ENCODE results near the gene PML.
"Not testable (repeated sequence)": the region's sequence is repeated elsewhere in the genome, so short reads cannot be mapped to it uniquely, and the experiment has no call there.

PML gene

DNA sequence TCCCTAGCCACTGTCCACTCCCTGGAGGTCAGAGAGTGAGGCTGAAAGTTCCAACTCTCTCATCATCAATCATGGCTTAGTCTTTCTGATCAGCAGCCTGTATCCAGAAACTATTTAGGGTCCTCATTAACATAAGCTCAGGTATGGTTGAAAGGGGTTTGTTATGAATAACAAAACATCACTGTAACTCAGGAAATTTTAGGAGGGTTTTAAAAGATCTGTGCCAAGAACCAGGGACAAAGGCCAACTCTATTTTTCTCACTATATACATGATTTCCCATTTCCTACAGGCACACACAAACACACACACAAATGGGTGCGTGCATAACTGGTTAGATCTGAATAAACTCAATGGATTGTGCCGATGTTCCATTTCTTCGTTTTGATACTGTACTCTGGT, 26.1 kb upstream of the PML start:
- Histone ChIP-seq H3K4me1 (ENCODE audit: low read depth, poor library complexity, severe bottlenecking) (peaks cover 55% of the 10 kb centered on the region), H3K27ac (no peak overlapping the region), H3K4me2 (no peak overlapping the region), H3K27me3 (ENCODE audit: insufficient read depth, low read depth) (no peaks in the 10 kb centered on the region), H3K79me2 (ENCODE audit: insufficient read depth, low read depth) (no peaks in the 10 kb centered on the region), H3K9ac (no peak overlapping the region), H2AFZ (ENCODE audit: low read depth) (no peak overlapping the region), H3K36me3 (ENCODE audit: insufficient read depth) (no peaks in the 10 kb centered on the region), H4K20me1 (ENCODE audit: insufficient read depth) (no peaks in the 10 kb centered on the region), H3K4me3 (IDR thresholded peaks at IDR 0.05; ENCODE audit: insufficient read depth, low read depth, low read length) (no peak overlapping the region)
- TF ChIP-seq, protein P1, sequence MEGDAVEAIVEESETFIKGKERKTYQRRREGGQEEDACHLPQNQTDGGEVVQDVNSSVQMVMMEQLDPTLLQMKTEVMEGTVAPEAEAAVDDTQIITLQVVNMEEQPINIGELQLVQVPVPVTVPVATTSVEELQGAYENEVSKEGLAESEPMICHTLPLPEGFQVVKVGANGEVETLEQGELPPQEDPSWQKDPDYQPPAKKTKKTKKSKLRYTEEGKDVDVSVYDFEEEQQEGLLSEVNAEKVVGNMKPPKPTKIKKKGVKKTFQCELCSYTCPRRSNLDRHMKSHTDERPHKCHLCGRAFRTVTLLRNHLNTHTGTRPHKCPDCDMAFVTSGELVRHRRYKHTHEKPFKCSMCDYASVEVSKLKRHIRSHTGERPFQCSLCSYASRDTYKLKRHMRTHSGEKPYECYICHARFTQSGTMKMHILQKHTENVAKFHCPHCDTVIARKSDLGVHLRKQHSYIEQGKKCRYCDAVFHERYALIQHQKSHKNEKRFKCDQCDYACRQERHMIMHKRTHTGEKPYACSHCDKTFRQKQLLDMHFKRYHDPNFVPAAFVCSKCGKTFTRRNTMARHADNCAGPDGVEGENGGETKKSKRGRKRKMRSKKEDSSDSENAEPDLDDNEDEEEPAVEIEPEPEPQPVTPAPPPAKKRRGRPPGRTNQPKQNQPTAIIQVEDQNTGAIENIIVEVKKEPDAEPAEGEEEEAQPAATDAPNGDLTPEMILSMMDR (conservative IDR thresholded peaks at IDR 0.05; ENCODE audit: low read depth, low read length) = no peak

GRCh38 chr15:73969151-73969759, 25.3 kb upstream of the PML start:
- no peaks in the 10 kb centered on the region for H3K36me3 ChIP-seq (ENCODE audit: insufficient read depth)
- H3K4me2 ChIP-seq = no peak overlapping the region
- no peak overlapping the region for H3K4me3 ChIP-seq (IDR thresholded peaks at IDR 0.05; ENCODE audit: insufficient read depth, low read depth, low read length)
- H3K4me1 ChIP-seq (ENCODE audit: low read depth, poor library complexity, severe bottlenecking) = peaks cover 48% of the 10 kb centered on the region
- H4K20me1 ChIP-seq (ENCODE audit: insufficient read depth) = no peaks in the 10 kb centered on the region
- no peak overlapping the region for H3K9ac ChIP-seq
- no peaks in the 10 kb centered on the region for H3K79me2 ChIP-seq (ENCODE audit: insufficient read depth, low read depth)
- no peaks in the 10 kb centered on the region for H3K27me3 ChIP-seq (ENCODE audit: insufficient read depth, low read depth)
- TF ChIP-seq, protein P1 (conservative IDR thresholded peaks at IDR 0.05; ENCODE audit: low read depth, low read length) = no peak
- no peak overlapping the region for H2AFZ ChIP-seq (ENCODE audit: low read depth)
- no peak overlapping the region for H3K27ac ChIP-seq

DNA sequence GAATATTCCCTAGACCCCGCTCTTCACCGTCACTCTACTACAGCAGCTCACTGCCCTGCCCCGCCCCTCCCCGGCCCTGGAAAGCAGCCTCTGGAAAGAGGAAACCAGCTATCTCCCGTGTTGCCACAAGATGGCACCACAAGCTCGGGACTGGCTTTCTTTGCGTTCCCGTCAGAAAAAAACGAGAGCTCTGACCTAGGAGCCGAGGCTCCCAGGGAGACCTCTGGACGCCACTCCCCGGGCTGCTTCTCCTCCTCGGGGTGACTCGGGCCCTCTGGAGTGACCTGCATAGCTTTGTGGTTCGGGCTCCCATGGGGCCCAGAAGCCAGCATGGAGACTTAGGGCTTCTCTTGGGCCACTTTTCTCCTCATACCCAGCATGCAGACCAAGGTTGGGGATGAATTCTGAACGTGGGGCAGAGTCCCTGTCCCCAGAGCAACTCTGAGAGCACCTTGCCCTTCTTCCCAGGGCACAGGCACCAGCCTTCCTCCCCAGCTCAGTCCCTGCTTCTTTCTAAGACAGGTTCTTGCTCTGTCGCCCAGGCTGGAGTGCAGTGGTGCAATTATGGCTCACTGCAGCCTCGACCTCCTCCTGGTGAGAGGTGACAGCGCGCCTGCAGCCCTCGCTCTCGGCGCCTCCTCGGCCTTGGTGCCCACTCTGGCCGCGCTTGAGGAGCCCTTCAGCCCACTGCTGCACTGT, 21.4 kb upstream of the PML start:
- H3K4me1 ChIP-seq (ENCODE audit: low read depth, poor library complexity, severe bottlenecking) = peaks cover 10% of the 10 kb centered on the region
- peak overlapping the region; percentile 16; the same call in 1 of the 2 replicates for H3K9ac ChIP-seq
- no peak overlapping the region for H3K4me3 ChIP-seq (IDR thresholded peaks at IDR 0.05; ENCODE audit: insufficient read depth, low read depth, low read length)
- no peaks in the 10 kb centered on the region for H3K27me3 ChIP-seq (ENCODE audit: insufficient read depth, low read depth)
- H4K20me1 ChIP-seq (ENCODE audit: insufficient read depth) = no peaks in the 10 kb centered on the region
- H3K36me3 ChIP-seq (ENCODE audit: insufficient read depth) = no peaks in the 10 kb centered on the region
- H3K27ac ChIP-seq = no peak overlapping the region
- no peaks in the 10 kb centered on the region for H3K79me2 ChIP-seq (ENCODE audit: insufficient read depth, low read depth)
- TF ChIP-seq, protein P1 (conservative IDR thresholded peaks at IDR 0.05; ENCODE audit: low read depth, low read length) = peak; percentile 74
- peak overlapping the region; percentile 92 for H2AFZ ChIP-seq (ENCODE audit: low read depth)
- H3K4me2 ChIP-seq = peak overlapping the region; percentile 46

DNA sequence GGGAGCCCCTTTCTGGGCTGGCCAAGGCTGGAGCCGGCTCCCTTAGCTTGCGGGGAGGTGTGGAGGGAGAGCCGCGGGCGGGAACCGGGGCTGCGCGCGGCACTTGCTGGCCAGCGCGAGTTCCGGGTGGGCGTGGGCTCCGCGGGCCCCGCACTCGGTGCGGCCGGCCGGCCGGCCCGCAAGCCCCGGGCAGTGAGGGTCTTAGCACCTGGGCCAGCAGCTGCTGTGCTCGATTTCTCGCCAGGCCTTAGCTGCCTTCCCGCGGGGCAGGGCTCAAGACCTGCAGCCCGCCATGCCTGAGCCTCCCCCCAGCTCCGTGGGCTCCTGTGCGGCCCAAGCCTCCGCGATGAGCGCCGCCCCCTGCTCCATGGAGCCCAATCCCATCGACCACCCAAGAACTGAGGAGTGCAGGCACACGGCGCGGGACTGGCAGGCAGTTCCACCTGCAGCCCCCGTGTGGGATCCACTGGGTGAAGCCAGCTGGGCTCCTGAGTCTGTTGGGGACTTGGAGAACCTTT, 20.8 kb upstream of the PML start:
- H3K27me3 ChIP-seq (ENCODE audit: insufficient read depth, low read depth) = not testable (repeated sequence)

GRCh38 chr15:73975440-73976125, 18.9 kb upstream of the PML start:
- H3K4me2 ChIP-seq; H3K27me3 ChIP-seq (ENCODE audit: insufficient read depth, low read depth); H2AFZ ChIP-seq (ENCODE audit: low read depth); H3K79me2 ChIP-seq (ENCODE audit: insufficient read depth, low read depth); H3K4me1 ChIP-seq (ENCODE audit: low read depth, poor library complexity, severe bottlenecking); H3K9ac ChIP-seq; H3K27ac ChIP-seq; H3K4me3 ChIP-seq (IDR thresholded peaks at IDR 0.05; ENCODE audit: insufficient read depth, low read depth, low read length); H3K36me3 ChIP-seq (ENCODE audit: insufficient read depth); H4K20me1 ChIP-seq (ENCODE audit: insufficient read depth): not testable (repeated sequence)

More for the DNA sequence above, 20.8 kb upstream of the PML start:
- H4K20me1 ChIP-seq (ENCODE audit: insufficient read depth); H3K27ac ChIP-seq; H3K36me3 ChIP-seq (ENCODE audit: insufficient read depth); H3K9ac ChIP-seq; H3K4me3 ChIP-seq (IDR thresholded peaks at IDR 0.05; ENCODE audit: insufficient read depth, low read depth, low read length); H3K4me1 ChIP-seq (ENCODE audit: low read depth, poor library complexity, severe bottlenecking); H3K79me2 ChIP-seq (ENCODE audit: insufficient read depth, low read depth): not testable (repeated sequence)
- H2AFZ ChIP-seq (ENCODE audit: low read depth) = peak overlapping the region; percentile 92
- H3K4me2 ChIP-seq = peak overlapping the region; percentile 46; the same call in 1 of the 2 replicates

Measured in KMS-11 (cell line).